ENCODE results near the gene ZFP69B. TPM values are rescaled to one million over a fixed set of nuclear protein-coding genes. Genes with fewer than 3 reads are reported as not detected.

Gene ZFP69B
- total RNA-seq, 2 donors from 2014 or later: 1.4 to 1.9 TPM

DNA sequence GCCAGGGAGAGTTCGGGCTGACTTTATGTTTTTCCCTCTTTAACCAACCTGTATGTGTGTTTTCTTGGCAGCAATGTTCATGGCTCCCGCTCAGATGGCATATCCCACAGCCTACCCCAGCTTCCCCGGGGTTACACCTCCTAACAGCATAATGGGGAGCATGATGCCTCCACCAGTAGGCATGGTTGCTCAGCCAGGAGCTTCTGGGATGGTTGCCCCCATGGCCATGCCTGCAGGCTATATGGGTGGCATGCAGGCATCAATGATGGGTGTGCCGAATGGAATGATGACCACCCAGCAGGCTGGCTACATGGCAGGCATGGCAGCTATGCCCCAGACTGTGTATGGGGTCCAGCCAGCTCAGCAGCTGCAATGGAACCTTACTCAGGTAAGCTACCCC lies 33.6 kb upstream of the ZFP69B start:
- H3K27ac ChIP-seq: no peak overlapping the region
- no peaks in the 10 kb centered on the region for H3K27me3 ChIP-seq
- no peak overlapping the region for H3K4me3 ChIP-seq
- intact Hi-C loops (cut with DNase I): loop anchor here (5.0 kb wide), 1 partner anchor 94 kb away; no protein-coding TSS in a partner anchor
- no peak for DNase-seq
- no peaks in the 10 kb centered on the region for H3K4me1 ChIP-seq
- H3K9ac ChIP-seq (ENCODE audit: low read depth in 2 of 2, low read length in 2 of 2): no peak overlapping the region
- H3K36me3 ChIP-seq: no peaks in the 10 kb centered on the region
- TF ChIP-seq, protein P1, sequence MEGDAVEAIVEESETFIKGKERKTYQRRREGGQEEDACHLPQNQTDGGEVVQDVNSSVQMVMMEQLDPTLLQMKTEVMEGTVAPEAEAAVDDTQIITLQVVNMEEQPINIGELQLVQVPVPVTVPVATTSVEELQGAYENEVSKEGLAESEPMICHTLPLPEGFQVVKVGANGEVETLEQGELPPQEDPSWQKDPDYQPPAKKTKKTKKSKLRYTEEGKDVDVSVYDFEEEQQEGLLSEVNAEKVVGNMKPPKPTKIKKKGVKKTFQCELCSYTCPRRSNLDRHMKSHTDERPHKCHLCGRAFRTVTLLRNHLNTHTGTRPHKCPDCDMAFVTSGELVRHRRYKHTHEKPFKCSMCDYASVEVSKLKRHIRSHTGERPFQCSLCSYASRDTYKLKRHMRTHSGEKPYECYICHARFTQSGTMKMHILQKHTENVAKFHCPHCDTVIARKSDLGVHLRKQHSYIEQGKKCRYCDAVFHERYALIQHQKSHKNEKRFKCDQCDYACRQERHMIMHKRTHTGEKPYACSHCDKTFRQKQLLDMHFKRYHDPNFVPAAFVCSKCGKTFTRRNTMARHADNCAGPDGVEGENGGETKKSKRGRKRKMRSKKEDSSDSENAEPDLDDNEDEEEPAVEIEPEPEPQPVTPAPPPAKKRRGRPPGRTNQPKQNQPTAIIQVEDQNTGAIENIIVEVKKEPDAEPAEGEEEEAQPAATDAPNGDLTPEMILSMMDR (IDR thresholded peaks at IDR 0.05): no peak
- no peaks in the 10 kb centered on the region for H3K9me3 ChIP-seq

DNA sequence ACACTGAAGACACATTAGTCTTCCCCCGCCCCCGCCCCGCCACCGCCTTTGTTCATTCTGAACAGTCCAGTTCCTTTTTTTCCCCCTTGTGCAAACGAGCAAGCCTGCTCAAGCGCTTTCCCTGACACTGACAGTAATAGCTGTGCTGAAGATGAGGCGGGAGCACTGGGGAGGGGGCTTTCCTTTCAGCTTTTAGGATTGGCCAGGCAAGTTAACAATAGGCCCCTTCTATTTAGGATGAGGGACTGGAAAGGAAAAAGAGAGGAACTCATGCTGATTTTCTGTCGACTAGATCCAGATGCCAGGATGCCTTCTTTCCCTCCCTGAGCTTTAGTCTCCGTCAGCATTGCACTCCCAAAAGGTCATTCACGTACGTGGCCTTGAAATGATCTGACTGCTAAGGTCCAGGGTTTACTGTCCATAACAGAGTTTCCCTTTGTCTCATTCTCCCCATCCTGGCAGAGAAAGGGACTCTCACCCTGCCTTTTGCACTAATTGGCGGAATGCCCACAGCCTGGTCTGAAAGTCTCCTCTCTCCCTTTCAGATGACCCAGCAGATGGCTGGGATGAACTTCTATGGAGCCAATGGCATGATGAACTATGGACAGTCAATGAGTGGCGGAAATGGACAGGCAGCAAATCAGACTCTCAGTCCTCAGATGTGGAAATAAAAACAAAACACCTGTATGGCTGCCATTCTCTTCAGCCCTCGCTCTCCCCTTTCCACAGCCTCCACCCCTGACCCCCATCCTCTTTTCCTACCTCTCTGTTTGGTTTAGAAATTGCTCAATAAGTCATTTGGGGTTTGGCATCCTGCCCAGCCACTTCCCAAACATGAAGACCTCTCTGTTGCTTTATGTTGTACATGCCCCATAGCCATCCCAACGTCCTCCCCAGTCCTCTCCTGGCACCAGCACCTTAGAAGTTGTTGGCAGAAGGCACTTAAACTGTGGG lies 28.6 kb upstream of the ZFP69B start:
- Histone ChIP-seq H3K4me3 (no peak overlapping the region), H3K36me3 (no peaks in the 10 kb centered on the region), H3K9me3 (no peaks in the 10 kb centered on the region), H3K4me1 (no peaks in the 10 kb centered on the region), H3K9ac (ENCODE audit: low read depth in 2 of 2, low read length in 2 of 2) (no peak overlapping the region), H3K27ac (no peak overlapping the region), H3K27me3 (no peaks in the 10 kb centered on the region)
- TF ChIP-seq, protein P1 (IDR thresholded peaks at IDR 0.05): no peak
- intact Hi-C loops (cut with DNase I): no loop called here
- DNase-seq: no peak

DNA sequence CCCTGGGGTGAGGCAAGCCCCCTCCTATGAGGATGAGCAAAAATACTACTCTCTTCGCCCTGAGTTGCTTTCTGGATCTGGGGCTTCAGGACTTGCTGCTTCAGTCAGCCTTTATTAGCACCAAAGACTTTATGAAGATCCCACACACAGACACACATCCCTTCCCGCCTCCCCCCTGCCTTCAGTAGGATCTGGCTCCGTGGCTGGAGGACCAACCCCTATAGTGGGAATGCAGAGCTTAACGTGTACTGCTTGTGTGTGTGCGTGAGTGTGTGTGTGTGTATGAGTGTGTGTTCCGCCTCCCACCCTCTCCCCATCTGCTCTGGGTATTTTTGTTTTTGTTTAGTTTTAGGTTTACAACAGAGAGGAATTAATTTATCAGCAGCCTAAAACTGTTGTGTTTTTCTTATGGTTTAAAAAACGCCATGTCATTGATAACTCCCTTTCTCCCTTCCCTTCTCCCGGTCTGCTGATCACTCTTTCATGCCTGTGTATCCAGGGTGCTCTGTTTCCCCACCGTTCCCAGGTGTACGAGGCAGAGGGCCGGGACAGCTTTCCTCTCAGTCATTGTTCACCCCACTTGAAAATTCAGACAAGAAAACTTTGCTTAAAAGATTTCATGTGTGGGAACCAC lies 27.5 kb upstream of the ZFP69B start:
- Histone ChIP-seq H3K27me3 (no peaks in the 10 kb centered on the region), H3K4me3 (no peak overlapping the region), H3K9ac (ENCODE audit: low read depth in 2 of 2, low read length in 2 of 2) (no peak overlapping the region), H3K4me1 (no peaks in the 10 kb centered on the region), H3K27ac (no peak overlapping the region), H3K9me3 (no peaks in the 10 kb centered on the region), H3K36me3 (no peaks in the 10 kb centered on the region)
- intact Hi-C loops (cut with DNase I): no loop called here
- TF ChIP-seq, protein P1 (IDR thresholded peaks at IDR 0.05): no peak
- no peak for DNase-seq

DNA sequence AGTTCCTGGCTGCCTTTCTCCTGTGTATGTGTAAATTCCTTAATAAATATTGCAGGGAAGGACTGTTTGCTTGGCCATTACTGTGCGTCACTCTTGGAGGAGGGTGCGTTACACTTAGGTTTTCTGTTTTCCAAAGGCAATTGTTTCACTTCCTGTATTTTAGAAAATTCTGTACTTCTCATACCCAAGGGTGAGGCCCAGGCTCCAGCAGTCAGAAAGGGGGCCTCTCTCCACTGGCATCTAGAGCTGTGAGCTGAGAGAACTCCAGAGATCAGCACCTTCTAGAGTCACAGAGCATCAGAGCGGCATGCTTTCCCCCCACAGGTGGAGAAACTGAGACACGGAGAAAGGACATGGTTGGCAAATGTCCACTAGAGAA lies 27.0 kb upstream of the ZFP69B start:
- TF ChIP-seq, protein P1 (IDR thresholded peaks at IDR 0.05): no peak
- H3K9me3 ChIP-seq: no peaks in the 10 kb centered on the region
- no peak overlapping the region for H3K9ac ChIP-seq (ENCODE audit: low read depth in 2 of 2, low read length in 2 of 2)
- H3K4me3 ChIP-seq: no peak overlapping the region
- intact Hi-C loops (cut with DNase I): no loop called here
- no peaks in the 10 kb centered on the region for H3K36me3 ChIP-seq
- DNase-seq: no peak
- no peaks in the 10 kb centered on the region for H3K27me3 ChIP-seq
- H3K27ac ChIP-seq: no peak overlapping the region
- H3K4me1 ChIP-seq: no peaks in the 10 kb centered on the region

DNA sequence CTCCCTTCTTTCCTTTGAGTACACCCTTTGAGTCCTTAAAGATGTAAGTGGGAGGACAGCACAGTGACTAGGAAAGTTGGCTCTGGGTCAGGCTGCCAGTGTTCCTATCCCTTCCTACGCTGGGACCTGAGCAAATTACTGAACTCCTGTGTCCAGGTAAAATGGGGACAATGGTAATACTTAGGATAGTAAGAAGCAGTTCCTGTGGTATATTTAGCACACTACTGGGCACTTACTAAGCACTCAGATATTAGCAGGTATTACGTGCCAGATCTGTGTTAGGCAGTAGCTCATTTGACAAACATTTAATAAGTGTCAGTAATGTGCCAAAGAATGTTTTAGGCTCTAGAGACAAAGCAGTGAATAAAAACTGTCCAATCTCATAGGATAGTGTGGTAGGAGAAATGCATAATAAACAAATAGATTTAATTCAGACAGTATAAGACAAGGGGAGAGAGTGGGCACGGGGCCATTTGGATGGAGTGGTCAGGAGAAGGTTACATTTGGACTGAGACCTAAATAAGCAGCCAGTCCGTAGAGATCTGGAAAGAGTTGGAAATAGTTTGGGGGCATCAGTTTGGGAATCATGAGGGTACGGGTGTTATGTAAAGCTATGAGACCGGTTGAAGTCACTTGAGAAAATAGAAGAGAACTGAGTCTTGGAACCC lies 26.2 kb upstream of the ZFP69B start:
- no peak for DNase-seq
- intact Hi-C loops (cut with DNase I): no loop called here

More for the DNA sequence above, 26.2 kb upstream of the ZFP69B start:
- TF ChIP-seq, protein P1 (IDR thresholded peaks at IDR 0.05): no peak
- H3K4me3 ChIP-seq: no peak overlapping the region
- no peaks in the 10 kb centered on the region for H3K36me3 ChIP-seq
- no peak overlapping the region for H3K9ac ChIP-seq (ENCODE audit: low read depth in 2 of 2, low read length in 2 of 2)
- H3K27ac ChIP-seq: no peak overlapping the region
- no peaks in the 10 kb centered on the region for H3K9me3 ChIP-seq
- H3K27me3 ChIP-seq: no peaks in the 10 kb centered on the region
- no peaks in the 10 kb centered on the region for H3K4me1 ChIP-seq
